Progenitor cell of endocrine pancreas (in vitro differentiated cells): ENCODE measurements around the gene NUDT7. TPM values are rescaled to one million over a fixed set of nuclear protein-coding genes. Genes with fewer than 3 reads are reported as not detected.
A peak's percentile ranks its signal among the peaks of the same experiment; 100 is the strongest.

Experiments
- DNase-seq: peaks from one replicate; pipeline ENCODE4 v3.0.0; 2021; ENCODE audit warnings: low spot score; ENCODE audit not compliant: unreplicated experiment
- H3K27ac Mint-ChIP-seq: 2 replicates; pipeline ENCODE4 v1.8.0; 2021; ENCODE audit warnings: mild to moderate bottlenecking, moderate library complexity, mixed read lengths
- H3K27me3 Mint-ChIP-seq: 2 replicates; pipeline ENCODE4 v1.8.0; 2021; ENCODE audit warnings: mixed read lengths
- H3K36me3 Mint-ChIP-seq: 2 replicates; pipeline ENCODE4 v1.8.0; 2022; ENCODE audit warnings: mixed read lengths; ENCODE audit not compliant: insufficient read depth
- H3K4me1 Mint-ChIP-seq: 2 replicates; pipeline ENCODE4 v1.8.0; 2021; ENCODE audit warnings: low read depth, mixed read lengths
- H3K4me3 Mint-ChIP-seq: 2 replicates; pipeline ENCODE4 v1.8.0; 2021; ENCODE audit warnings: low read depth, mild to moderate bottlenecking, moderate library complexity, mixed read lengths
- H3K9me3 Mint-ChIP-seq: 2 replicates; pipeline ENCODE4 v1.8.0; 2021; ENCODE audit warnings: low read depth, mixed read lengths
- CTCF ChIP-seq: fragments of 200-600 bp; sonication (generic); IDR thresholded peaks from one replicate; pipeline ENCODE4 v1.5.0; 2021; ENCODE audit warnings: antibody characterized with exemption, mild to moderate bottlenecking; ENCODE audit not compliant: unreplicated experiment
- total RNA-seq: library from RNA; stranded (reverse); gene quantifications from 2 replicates; pipeline ENCODE4 v1.2.1, GENCODE V29; 2021

NUDT7 gene
- total RNA-seq, 1 donor from 2014 or later = 4.2 TPM

DNA sequence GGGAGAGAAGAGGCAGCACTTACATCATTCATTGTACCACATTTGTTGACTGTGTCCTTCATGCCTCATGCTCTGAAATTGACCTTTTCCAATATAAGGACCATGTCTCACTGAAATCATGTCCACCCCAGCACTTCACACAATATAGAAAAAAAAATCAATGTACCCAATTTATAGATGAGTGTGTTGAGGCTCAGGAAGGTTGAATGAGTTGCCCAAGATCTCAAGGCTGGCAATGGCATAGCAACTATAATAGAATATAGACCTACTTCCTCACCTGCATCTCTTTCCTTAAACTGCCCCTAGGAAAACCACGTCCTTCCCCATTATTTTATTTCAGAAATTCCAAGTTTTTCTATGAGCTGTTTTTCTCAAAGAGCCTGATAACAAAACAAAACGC lies 65.1 kb downstream of the NUDT7 start:
- Mint-ChIP-seq H3K36me3 (no peaks in the 10 kb centered on the region), H3K4me1 (peaks cover 15% of the 10 kb centered on the region), H3K27ac (no peak overlapping the region), H3K27me3 (peaks cover 63% of the 10 kb centered on the region), H3K9me3 (peaks cover 3% of the 10 kb centered on the region), H3K4me3 (no peak overlapping the region)
- DNase-seq = no peak
- no peak for TF ChIP-seq CTCF

- peaks cover 63% of the 10 kb centered on the region for H3K27me3 Mint-ChIP-seq
- peaks cover 15% of the 10 kb centered on the region for H3K4me1 Mint-ChIP-seq
- no peak within 1 kb of the TSS for H3K27ac Mint-ChIP-seq
- no peak for TF ChIP-seq CTCF
- peaks cover 3% of the 10 kb centered on the region for H3K9me3 Mint-ChIP-seq
- H3K4me3 Mint-ChIP-seq = peak within 1 kb of the TSS; percentile 85
- H3K36me3 Mint-ChIP-seq = no peaks in the 10 kb centered on the region
- DNase-seq = no peak
Observed at GRCh38 chr16:77788181-77789084, 66.1 kb downstream of the NUDT7 start, which contains the start of gene VAT1L. TSS of gene VAT1L (plus strand) at chr16:77788564. CDS start at chr16:77788683, 119 bp downstream.

DNA sequence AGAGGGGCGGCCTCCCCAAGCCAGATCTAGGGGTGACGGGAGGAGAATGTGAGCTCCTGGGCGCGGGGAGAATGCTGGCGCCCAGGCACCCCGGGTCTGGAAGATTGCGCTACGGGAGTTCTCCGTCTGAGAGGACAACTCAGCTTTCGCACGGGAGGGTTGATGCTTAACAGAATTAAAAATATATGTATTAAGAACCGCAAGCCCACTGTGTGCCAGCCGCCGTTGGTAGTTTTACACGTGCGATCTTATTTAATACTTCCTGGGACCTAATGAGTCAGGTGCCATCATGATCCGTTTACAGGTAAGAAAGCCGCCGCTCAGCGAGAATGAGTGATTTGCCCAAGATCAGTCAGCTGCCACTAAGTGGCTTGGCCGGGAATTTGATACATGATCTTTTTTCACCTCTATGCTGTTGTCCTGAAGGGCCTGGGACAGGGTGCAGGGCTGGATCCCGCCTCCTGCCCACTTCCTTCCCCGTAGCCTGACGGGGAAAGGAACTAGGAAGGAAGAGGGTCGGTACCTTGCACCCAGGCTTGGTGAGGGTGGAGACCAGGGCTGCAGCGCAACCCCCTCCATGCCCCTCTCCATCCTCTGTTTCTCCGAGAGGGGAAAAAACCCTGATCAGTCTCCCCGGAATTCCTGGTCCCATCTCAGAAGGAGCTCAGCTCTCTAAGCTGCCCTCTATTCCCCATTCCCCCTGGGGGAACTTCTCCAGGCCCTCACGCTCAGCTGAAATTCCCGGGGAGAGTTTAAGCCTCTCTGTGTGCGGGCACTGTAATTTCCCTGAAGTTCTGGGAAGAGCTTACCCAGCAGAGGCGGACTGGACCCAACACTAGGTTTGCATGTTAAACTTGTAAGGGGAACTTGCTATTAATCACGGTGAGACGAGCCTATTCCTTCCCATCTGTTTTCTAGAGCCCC lies 67.0 kb downstream of the NUDT7 start:
- Mint-ChIP-seq H3K4me3 (peak overlapping the region; percentile 63), H3K27ac (no peak overlapping the region)
- DNase-seq = no peak

DNA sequence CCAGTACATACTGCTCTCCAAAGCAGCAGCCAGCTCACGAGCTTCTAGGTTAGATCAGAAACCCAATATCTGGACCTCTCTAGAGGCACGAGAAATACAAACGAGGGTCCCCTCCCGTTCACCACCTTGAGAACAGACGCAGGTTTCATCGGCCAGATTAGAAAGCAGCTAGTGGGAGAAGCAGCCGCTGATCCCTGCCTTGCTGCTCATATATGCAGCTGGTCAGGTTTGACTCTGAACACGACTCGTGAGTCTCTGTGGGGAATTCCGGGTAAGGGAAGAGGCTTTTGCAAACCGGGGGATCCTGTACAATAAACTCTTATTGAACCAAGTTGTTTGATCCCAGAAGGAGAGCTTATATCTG lies 67.7 kb downstream of the NUDT7 start:
- Mint-ChIP-seq H3K36me3 (no peaks in the 10 kb centered on the region), H3K9me3 (no peaks in the 10 kb centered on the region), H3K27me3 (peaks cover 66% of the 10 kb centered on the region), H3K27ac (no peak overlapping the region), H3K4me1 (peaks cover 15% of the 10 kb centered on the region), H3K4me3 (peak overlapping the region; percentile 63)
- no peak for TF ChIP-seq CTCF
- DNase-seq = no peak

More for the DNA sequence above, 67.0 kb downstream of the NUDT7 start:
- H3K36me3 Mint-ChIP-seq = no peaks in the 10 kb centered on the region
- no peaks in the 10 kb centered on the region for H3K9me3 Mint-ChIP-seq
- peaks cover 63% of the 10 kb centered on the region for H3K27me3 Mint-ChIP-seq
- no peak for TF ChIP-seq CTCF
- peaks cover 15% of the 10 kb centered on the region for H3K4me1 Mint-ChIP-seq

- no peak overlapping the region for H3K27ac Mint-ChIP-seq
- no peaks in the 10 kb centered on the region for H3K9me3 Mint-ChIP-seq
- no peak for TF ChIP-seq CTCF
- no peak for DNase-seq
- H3K36me3 Mint-ChIP-seq = no peaks in the 10 kb centered on the region
- peaks cover 12% of the 10 kb centered on the region for H3K4me1 Mint-ChIP-seq
- no peak overlapping the region for H3K4me3 Mint-ChIP-seq
- peaks cover 63% of the 10 kb centered on the region for H3K27me3 Mint-ChIP-seq
Observed at GRCh38 chr16:77790912-77791311, 68.6 kb downstream of the NUDT7 start.
